HEK293 (cell line): ENCODE data around the gene AIF1.

ENCODE experiments used
- CTCF ChIA-PET: fragments of 350-600 bp; formaldehyde crosslinking; extraction: SDS; loops from one replicate; lab custom pipeline; 2021; ENCODE audit warnings: antibody characterized with exemption; lab: Yijun Ruan, JAX
- POLR2A ChIA-PET: fragments of 300-600 bp; formaldehyde crosslinking; extraction: SDS; loops from one replicate; lab custom pipeline; 2020; ENCODE audit warnings: antibody characterized with exemption, inconsistent platforms; lab: Yijun Ruan, JAX
- H3K27ac ChIP-seq: fragments of 200-500 bp; sonication (Bioruptor generic); 2 replicates; pipeline ENCODE4 v1.5.1; 2014; ENCODE audit warnings: low read depth, low read length, control low read depth, inconsistent platforms; ENCODE audit errors: extremely low read depth
- H3K36me3 ChIP-seq, 2 experiments: fragments of 200-500 bp in 1 of 2; sonication (Bioruptor generic) in 1 of 2; 1 replicate in 1 of 2; 2 replicates in 1 of 2; pipeline ENCODE4 v1.5.1; 2014 to 2017; ENCODE audit warnings: inconsistent platforms in 2 of 2, low read length in 2 of 2; ENCODE audit not compliant: control insufficient read depth in 2 of 2, insufficient read depth in 1 of 2
- H3K4me1 ChIP-seq: fragments of 200-500 bp; sonication (Bioruptor generic); 2 replicates; pipeline ENCODE4 v1.5.1; 2014; ENCODE audit warnings: mild to moderate bottlenecking, low read length, inconsistent platforms; ENCODE audit not compliant: control insufficient read depth, insufficient read depth
- H3K4me3 ChIP-seq: 2 replicates; pipeline ENCODE4 v1.5.1; 2011; ENCODE audit warnings: low read depth, mild to moderate bottlenecking, control low read depth, low read length, moderate library complexity
- H3K9me3 ChIP-seq: fragments of 200-500 bp; sonication (Bioruptor generic); 2 replicates; pipeline ENCODE4 v1.5.1; 2014; ENCODE audit warnings: low read depth, low read length, inconsistent platforms; ENCODE audit not compliant: control insufficient read depth, insufficient read depth
- BCL11A ChIP-seq: fragments of 450-650 bp; formaldehyde crosslinking; IDR thresholded peaks from 2 replicates; pipeline ENCODE4 v1.5.1; 2016; ENCODE audit warnings: low read depth, missing biosample characterization, missing genetic modification characterization
- GLIS2 ChIP-seq: fragments of 450-650 bp; formaldehyde crosslinking; IDR thresholded peaks from 2 replicates; pipeline ENCODE4 v1.5.1; 2016; ENCODE audit warnings: missing biosample characterization, missing genetic modification characterization
- HOXD13 ChIP-seq: sonication (generic); formaldehyde crosslinking; IDR thresholded peaks from 2 replicates; pipeline ENCODE4 v1.8.0; 2022; ENCODE audit warnings: missing genetic modification reagents, borderline replicate concordance
- IKZF3 ChIP-seq: fragments of 450-650 bp; IDR thresholded peaks from 2 replicates; pipeline ENCODE4 v1.5.0; 2018; ENCODE audit warnings: missing biosample characterization, mild to moderate bottlenecking, missing genetic modification characterization, moderate library complexity
- MYNN ChIP-seq: fragments of 450-650 bp; formaldehyde crosslinking; IDR thresholded peaks from 2 replicates; pipeline ENCODE4 v1.5.1; 2016; ENCODE audit warnings: missing biosample characterization, missing genetic modification characterization, borderline replicate concordance
- MZF1 ChIP-seq: fragments of 450-650 bp; formaldehyde crosslinking; IDR thresholded peaks from 2 replicates; pipeline ENCODE4 v1.5.1; 2017; ENCODE audit warnings: missing biosample characterization, missing genetic modification characterization, borderline replicate concordance
- TCF7L2 ChIP-seq: IDR thresholded peaks from 2 replicates; pipeline ENCODE4 v1.6.1; 2011; ENCODE audit warnings: low read depth, mild to moderate bottlenecking, inconsistent platforms, low read length, moderate library complexity, borderline replicate concordance
- ZNF140 ChIP-seq: fragments of 450-650 bp; formaldehyde crosslinking; IDR thresholded peaks from 2 replicates; pipeline ENCODE4 v1.5.1; 2016; ENCODE audit warnings: missing biosample characterization, missing genetic modification characterization
- ZNF202 ChIP-seq: fragments of 450-650 bp; formaldehyde crosslinking; IDR thresholded peaks from 2 replicates; pipeline ENCODE4 v1.5.1; 2016; ENCODE audit warnings: missing biosample characterization, missing genetic modification characterization, borderline replicate concordance
- ZNF221 ChIP-seq: fragments of 450-650 bp; formaldehyde crosslinking; IDR thresholded peaks from 2 replicates; pipeline ENCODE4 v1.5.1; 2017; ENCODE audit warnings: missing biosample characterization, missing genetic modification characterization, borderline replicate concordance
- ZNF239 ChIP-seq: fragments of 450-650 bp; formaldehyde crosslinking; IDR thresholded peaks from 2 replicates; pipeline ENCODE4 v1.5.1; 2016; ENCODE audit warnings: missing biosample characterization, missing genetic modification characterization
- ZNF292 ChIP-seq: fragments of 450-650 bp; formaldehyde crosslinking; IDR thresholded peaks from 2 replicates; pipeline ENCODE4 v1.5.1; 2016; ENCODE audit warnings: low read depth, missing biosample characterization, missing genetic modification characterization, borderline replicate concordance
- ZNF335 ChIP-seq: fragments of 450-650 bp; formaldehyde crosslinking; conservative IDR thresholded peaks from 2 replicates; pipeline ENCODE4 v1.5.1; 2016; ENCODE audit warnings: missing biosample characterization, missing genetic modification characterization
- ZNF48 ChIP-seq: fragments of 450-650 bp; formaldehyde crosslinking; IDR thresholded peaks from 2 replicates; pipeline ENCODE4 v1.5.1; 2016; ENCODE audit warnings: missing biosample characterization, missing genetic modification characterization
- ZNF600 ChIP-seq: fragments of 450-650 bp; formaldehyde crosslinking; IDR thresholded peaks from 2 replicates; pipeline ENCODE4 v1.5.1; 2016; ENCODE audit warnings: missing biosample characterization, missing genetic modification characterization
- ZNF660 ChIP-seq: fragments of 450-650 bp; IDR thresholded peaks from 2 replicates; pipeline ENCODE4 v1.5.1; 2018; ENCODE audit warnings: missing biosample characterization, mild to moderate bottlenecking, missing genetic modification characterization
- ZNF76 ChIP-seq: fragments of 450-650 bp; formaldehyde crosslinking; IDR thresholded peaks from 2 replicates; pipeline ENCODE4; 2016; ENCODE audit warnings: low read depth, missing biosample characterization, missing genetic modification characterization, borderline replicate concordance
- ZNF777 ChIP-seq: fragments of 450-650 bp; formaldehyde crosslinking; IDR thresholded peaks from 2 replicates; pipeline ENCODE4 v1.5.1; 2017; ENCODE audit warnings: missing biosample characterization, missing genetic modification characterization, borderline replicate concordance
- ZNF830 ChIP-seq: fragments of 450-650 bp; IDR thresholded peaks from 2 replicates; pipeline ENCODE4 v1.5.0; 2018; ENCODE audit warnings: missing biosample characterization, missing genetic modification characterization, low read depth, mild to moderate bottlenecking, moderate library complexity
- TF ChIP-seq, protein P1 (sequence below): fragments of 450-650 bp; formaldehyde crosslinking; IDR thresholded peaks from 2 replicates; pipeline ENCODE4 v1.5.1; 2017; ENCODE audit warnings: missing biosample characterization, missing genetic modification characterization
- TF ChIP-seq, protein P2 (sequence below): fragments of 450-650 bp; formaldehyde crosslinking; IDR thresholded peaks from 2 replicates; pipeline ENCODE4 v1.5.1; 2016; ENCODE audit warnings: missing biosample characterization, missing genetic modification characterization
- TF ChIP-seq, protein P3 (sequence below): fragments of 450-650 bp; IDR thresholded peaks from 2 replicates; pipeline ENCODE4 v1.5.1; 2018; ENCODE audit warnings: missing biosample characterization, mild to moderate bottlenecking, missing genetic modification characterization

The AIF1 gene

DNA sequence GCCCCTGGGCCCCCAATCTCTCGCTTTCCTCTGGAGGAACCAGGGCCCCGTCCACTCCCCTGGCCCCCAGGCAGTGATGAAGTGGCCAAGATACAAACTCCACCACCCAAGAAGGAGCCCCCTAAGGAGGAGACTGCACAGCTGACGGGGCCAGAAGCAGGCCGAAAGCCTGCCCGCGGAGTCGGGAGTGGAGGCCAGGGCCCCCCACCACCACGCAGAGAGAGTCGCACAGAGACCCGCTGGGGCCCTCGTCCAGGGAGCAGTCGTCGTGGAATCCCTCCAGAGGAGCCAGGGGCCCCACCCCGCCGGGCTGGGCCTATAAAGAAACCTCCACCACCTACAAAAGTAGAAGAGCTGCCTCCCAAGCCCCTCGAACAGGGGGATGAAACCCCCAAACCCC is 16.2 kb downstream of the AIF1 start:
- POLR2A ChIA-PET: interaction anchor here (0.7 to 11.0 kb wide), 3 partner anchors 5 to 85 kb away, joined by 3 to 123 read pairs (median 4); partner anchors contain the start of genes ATP6V1G2 and GPANK1
- Histone ChIP-seq H3K4me1 (no peaks in the 10 kb centered on the region), H3K36me3 (peaks cover 68 to 100% of the 10 kb centered on the region in 2 experiments)

DNA sequence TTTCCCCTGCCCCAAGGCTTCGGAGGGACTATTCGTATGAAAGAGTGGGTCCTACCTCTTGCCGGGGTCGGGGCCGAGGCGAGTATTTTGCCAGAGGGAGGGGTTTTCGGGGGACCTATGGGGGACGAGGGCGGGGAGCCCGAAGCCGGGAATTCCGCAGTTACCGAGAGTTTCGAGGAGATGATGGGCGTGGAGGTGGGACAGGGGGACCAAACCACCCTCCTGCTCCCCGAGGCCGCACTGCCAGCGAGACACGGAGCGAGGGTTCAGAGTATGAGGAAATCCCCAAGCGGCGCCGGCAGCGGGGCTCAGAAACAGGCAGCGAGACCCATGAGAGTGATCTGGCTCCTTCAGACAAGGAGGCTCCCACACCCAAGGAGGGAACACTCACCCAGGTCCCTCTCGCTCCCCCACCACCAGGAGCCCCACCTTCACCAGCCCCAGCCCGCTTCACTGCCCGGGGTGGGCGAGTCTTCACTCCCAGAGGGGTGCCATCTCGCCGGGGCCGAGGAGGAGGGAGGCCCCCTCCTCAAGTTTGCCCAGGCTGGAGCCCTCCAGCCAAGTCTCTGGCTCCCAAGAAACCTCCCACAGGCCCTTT is 16.7 kb downstream of the AIF1 start:
- ChIA-PET POLR2A (interaction anchor here (0.7 to 11.0 kb wide), 3 partner anchors 6 to 85 kb away, joined by 3 to 123 read pairs (median 4); partner anchors contain the start of genes ATP6V1G2 and GPANK1), CTCF (no interaction called here)
- no peak overlapping the region for H3K4me3 ChIP-seq
- peaks cover 66 to 100% of the 10 kb centered on the region in 2 experiments for H3K36me3 ChIP-seq
- 0 out of 2 replicates have a peak overlapping the region, but pooled peaks have one; percentile 21 for H3K27ac ChIP-seq
- no peaks in the 10 kb centered on the region for H3K4me1 ChIP-seq
- TF ChIP-seq ZNF48 (tag by site-specific recombination) (no peak), BCL11A (no peak), ZNF140 (no peak), TCF7L2 (no peak), ZNF76 (no peak), MYNN (tag by site-specific recombination) (no peak), ZNF221 (tag by site-specific recombination) (no peak), ZNF660 (tag by site-specific recombination) (no peak), ZNF777 (tag by site-specific recombination) (no peak), ZNF202 (tag by site-specific recombination) (no peak), GLIS2 (tag by site-specific recombination) (0 out of 2 replicates have a peak, but pooled peaks have one; percentile 11), MZF1 (tag by site-specific recombination) (no peak)
- TF ChIP-seq, protein P1, sequence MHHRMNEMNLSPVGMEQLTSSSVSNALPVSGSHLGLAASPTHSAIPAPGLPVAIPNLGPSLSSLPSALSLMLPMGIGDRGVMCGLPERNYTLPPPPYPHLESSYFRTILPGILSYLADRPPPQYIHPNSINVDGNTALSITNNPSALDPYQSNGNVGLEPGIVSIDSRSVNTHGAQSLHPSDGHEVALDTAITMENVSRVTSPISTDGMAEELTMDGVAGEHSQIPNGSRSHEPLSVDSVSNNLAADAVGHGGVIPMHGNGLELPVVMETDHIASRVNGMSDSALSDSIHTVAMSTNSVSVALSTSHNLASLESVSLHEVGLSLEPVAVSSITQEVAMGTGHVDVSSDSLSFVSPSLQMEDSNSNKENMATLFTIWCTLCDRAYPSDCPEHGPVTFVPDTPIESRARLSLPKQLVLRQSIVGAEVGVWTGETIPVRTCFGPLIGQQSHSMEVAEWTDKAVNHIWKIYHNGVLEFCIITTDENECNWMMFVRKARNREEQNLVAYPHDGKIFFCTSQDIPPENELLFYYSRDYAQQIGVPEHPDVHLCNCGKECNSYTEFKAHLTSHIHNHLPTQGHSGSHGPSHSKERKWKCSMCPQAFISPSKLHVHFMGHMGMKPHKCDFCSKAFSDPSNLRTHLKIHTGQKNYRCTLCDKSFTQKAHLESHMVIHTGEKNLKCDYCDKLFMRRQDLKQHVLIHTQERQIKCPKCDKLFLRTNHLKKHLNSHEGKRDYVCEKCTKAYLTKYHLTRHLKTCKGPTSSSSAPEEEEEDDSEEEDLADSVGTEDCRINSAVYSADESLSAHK (tag by site-specific recombination): peak; percentile 83
- TF ChIP-seq, all 188 proteins: peak for 2
- H3K9me3 ChIP-seq: no peaks in the 10 kb centered on the region

More for the DNA sequence above, 16.2 kb downstream of the AIF1 start:
- CTCF ChIA-PET: no interaction called here
- Histone ChIP-seq H3K27ac (no peak overlapping the region), H3K9me3 (no peaks in the 10 kb centered on the region), H3K4me3 (no peak overlapping the region)
- TF ChIP-seq ZNF335 (tag by site-specific recombination) (no peak), GLIS2 (tag by site-specific recombination) (peak; percentile 56)

DNA sequence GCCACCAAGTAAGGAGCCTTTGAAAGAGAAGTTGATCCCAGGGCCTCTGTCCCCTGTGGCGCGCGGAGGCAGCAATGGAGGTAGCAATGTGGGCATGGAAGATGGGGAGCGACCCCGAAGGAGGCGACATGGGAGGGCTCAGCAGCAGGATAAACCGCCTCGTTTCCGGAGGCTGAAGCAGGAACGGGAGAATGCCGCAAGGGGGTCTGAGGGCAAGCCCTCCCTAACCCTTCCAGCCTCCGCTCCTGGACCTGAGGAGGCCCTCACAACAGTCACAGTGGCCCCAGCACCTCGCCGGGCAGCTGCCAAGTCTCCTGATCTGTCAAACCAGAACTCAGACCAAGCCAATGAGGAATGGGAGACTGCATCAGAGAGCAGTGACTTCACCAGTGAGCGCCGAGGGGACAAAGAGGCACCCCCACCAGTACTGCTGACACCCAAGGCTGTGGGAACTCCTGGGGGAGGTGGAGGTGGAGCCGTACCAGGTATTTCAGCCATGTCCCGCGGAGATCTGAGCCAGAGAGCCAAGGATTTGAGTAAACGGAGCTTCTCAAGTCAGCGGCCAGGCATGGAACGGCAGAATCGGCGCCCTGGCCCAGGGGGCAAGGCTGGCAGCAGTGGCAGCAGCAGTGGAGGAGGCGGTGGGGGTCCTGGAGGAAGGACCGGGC is 17.4 kb downstream of the AIF1 start:
- peaks cover 62 to 100% of the 10 kb centered on the region in 2 experiments for H3K36me3 ChIP-seq
- CTCF ChIA-PET: no interaction called here
- H3K4me3 ChIP-seq: no peak overlapping the region
- TF ChIP-seq ZNF292 (tag by site-specific recombination) (no peak), ZNF830 (tag by site-specific recombination) (no peak), ZNF600 (tag by site-specific recombination) (peak; percentile 44), ZNF239 (tag by site-specific recombination) (no peak), HOXD13 (0 out of 2 replicates have a peak, but pooled peaks have one; percentile 12), IKZF3 (tag by site-specific recombination) (0 out of 2 replicates have a peak, but pooled peaks have one; percentile 30)
- TF ChIP-seq, protein P2, sequence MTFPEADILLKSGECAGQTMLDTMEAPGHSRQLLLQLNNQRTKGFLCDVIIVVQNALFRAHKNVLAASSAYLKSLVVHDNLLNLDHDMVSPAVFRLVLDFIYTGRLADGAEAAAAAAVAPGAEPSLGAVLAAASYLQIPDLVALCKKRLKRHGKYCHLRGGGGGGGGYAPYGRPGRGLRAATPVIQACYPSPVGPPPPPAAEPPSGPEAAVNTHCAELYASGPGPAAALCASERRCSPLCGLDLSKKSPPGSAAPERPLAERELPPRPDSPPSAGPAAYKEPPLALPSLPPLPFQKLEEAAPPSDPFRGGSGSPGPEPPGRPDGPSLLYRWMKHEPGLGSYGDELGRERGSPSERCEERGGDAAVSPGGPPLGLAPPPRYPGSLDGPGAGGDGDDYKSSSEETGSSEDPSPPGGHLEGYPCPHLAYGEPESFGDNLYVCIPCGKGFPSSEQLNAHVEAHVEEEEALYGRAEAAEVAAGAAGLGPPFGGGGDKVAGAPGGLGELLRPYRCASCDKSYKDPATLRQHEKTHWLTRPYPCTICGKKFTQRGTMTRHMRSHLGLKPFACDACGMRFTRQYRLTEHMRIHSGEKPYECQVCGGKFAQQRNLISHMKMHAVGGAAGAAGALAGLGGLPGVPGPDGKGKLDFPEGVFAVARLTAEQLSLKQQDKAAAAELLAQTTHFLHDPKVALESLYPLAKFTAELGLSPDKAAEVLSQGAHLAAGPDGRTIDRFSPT (tag by site-specific recombination): 0 out of 2 replicates have a peak, but pooled peaks have one; percentile 18
- TF ChIP-seq, protein P3, sequence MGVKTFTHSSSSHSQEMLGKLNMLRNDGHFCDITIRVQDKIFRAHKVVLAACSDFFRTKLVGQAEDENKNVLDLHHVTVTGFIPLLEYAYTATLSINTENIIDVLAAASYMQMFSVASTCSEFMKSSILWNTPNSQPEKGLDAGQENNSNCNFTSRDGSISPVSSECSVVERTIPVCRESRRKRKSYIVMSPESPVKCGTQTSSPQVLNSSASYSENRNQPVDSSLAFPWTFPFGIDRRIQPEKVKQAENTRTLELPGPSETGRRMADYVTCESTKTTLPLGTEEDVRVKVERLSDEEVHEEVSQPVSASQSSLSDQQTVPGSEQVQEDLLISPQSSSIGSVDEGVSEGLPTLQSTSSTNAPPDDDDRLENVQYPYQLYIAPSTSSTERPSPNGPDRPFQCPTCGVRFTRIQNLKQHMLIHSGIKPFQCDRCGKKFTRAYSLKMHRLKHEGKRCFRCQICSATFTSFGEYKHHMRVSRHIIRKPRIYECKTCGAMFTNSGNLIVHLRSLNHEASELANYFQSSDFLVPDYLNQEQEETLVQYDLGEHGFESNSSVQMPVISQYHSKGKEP (tag by site-specific recombination): no peak
- TF ChIP-seq, all 188 proteins: peak for 4
- H3K27ac ChIP-seq: peak overlapping the region; percentile 21; the same call in 1 of the 2 replicates
- H3K9me3 ChIP-seq: no peaks in the 10 kb centered on the region
- H3K4me1 ChIP-seq: no peaks in the 10 kb centered on the region
- POLR2A ChIA-PET: interaction anchor here (1.0 to 11.0 kb wide), 3 partner anchors 6 to 183 kb away, joined by 3 to 123 read pairs (median 76); partner anchors contain the start of genes BAG6, HSPA1A and HSPA1L
